GM19025 (cell line): ENCODE results near the gene PLXNB1.
"Not testable (repeated sequence)": the region's sequence is repeated elsewhere in the genome, so short reads cannot be mapped to it uniquely, and the experiment has no call there.

Experiments used
- ATAC-seq: cut with Tn5 transposase; IDR thresholded peaks from one replicate; pipeline ENCODE4 v1.9.1; 2021; ENCODE audit warnings: mild to moderate bottlenecking, low read depth, moderate library complexity; ENCODE audit not compliant: unreplicated experiment

The PLXNB1 gene

DNA sequence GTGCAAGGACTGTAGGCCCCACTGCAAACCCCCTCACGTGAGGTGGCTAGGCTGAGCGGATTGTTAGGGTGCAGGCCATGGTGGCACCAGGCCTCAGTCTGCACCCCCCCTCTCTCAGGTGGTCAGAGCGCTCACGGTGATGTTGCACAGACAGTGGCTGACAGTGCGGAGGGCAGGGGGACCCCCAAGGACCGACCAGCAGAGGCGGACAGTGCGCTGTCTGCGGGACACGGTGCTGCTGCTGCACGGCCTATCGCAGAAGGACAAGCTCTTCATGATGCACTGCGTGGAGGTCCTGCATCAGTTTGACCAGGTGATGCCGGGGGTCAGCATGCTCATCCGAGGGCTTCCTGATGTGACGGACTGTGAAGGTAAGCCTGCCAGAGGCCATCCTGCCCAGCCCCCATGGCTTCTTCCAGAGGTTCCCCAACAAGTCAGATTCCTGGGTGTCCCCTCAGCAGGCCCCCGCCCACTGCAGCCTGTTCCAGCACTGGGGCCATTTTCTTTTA lies 34.9 kb upstream of the PLXNB1 start:
- no peak for ATAC-seq

DNA sequence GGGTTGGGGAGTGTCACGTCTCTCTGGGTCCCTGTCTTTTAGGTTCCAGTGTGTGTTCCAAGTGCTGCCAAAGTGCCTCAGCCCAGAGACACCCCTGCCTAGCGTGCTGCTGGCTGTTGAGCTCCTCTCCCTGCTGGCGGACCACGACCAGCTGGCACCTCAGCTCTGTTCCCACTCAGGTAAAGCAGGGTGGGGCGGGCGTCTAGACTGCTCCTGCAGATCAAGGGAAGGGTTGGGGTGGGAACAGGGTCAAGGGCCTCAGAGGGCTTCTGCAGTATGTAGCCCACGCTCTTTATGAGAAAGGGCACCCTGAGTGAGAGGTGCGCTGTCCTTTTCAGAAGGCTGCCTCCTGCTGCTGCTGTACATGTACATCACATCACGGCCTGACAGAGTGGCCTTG lies 33.8 kb upstream of the PLXNB1 start:
- no peak for ATAC-seq

DNA sequence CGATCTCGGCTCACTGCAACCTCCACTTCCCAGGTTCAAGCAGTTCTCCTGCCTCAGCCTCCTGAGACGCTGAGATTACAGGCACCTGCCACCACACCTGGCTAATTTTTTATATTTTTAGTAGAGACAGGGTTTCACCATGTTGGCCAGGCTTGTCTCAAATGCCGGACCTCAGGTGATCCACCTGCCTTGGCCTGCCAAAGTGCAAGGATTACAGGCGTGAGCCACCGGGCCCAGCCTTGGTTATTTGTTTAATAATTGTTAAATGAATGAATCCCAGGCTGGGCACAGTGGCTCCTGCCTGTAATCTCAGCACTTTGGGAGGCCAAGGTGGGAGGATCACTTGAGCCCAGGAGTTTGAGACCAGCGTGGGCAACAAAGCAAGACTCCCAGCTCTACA lies 31.9 kb upstream of the PLXNB1 start:
- not testable (repeated sequence) for ATAC-seq

DNA sequence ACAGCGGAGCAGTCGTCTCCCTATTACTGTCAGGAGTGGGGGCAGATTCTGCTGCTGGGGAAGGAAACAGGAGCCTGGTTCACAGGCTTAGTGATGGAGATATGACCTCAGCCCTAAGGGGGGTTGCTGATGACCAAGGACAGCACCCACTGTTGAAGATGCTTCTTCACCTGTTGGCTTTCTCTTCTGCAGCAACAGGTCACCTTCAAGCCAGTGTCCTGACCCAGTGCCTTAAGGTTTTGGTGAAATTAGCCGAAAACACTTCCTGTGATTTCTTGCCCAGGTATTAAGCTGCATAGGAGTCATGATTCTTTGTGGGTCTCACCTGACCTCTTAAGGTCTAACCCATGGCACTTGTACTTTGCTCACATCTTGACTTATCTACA lies 30.6 kb upstream of the PLXNB1 start:
- ATAC-seq, result no peak

DNA sequence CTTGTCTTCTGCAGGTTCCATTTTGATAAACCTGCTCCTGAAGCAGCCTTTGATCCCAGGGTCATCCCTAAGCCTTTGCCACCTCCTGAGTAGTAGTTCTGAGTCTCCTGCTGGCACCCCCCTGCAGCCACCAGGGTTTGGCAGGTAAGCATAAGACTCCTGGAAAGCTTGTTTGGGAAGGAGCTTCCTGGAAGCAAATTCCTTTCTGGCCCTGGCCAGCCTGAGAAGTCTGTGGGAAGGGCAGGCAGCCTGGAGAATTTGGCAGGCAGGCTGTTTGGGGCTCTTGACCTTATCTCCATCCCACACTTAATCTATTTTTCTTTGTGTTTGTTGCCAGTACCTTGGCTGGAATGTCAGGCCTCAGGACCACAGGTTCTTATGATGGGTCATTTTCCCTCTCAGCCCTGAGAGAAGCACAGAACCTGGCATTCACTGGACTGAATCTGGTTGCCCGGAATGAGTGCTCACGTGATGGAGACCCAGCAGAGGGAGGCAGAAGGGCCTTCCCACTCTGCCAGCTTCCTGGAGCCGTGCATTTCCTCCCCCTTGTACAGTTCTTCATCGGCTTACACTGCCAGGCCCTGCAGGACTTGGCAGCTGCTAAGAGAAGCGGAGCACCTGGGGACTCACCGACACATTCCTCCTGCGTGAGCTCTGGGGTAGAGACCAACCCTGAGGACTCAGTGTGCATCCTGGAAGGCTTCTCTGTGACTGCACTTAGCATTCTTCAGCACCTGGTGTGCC lies 30.1 kb upstream of the PLXNB1 start:
- no peak for ATAC-seq

DNA sequence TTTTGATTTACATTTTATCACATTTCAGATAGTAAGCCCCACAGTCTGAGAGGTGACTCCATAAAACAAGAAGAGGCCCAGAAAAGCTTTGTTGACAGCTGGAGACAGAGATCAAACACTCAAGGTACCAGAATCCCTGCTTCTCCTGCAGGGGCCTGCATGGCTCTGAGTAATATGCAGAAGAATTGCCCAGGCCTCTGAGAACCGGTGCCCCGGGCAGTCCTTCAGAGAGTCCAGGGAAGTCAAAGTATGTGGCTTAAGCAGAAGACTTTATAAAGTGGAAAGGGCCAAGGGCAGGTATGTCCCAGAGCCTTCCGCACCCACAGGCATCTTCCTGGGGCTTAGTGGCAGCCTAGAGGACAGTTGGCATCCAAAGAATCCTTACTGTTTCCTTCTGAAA lies 29.4 kb upstream of the PLXNB1 start:
- ATAC-seq, result no peak

DNA sequence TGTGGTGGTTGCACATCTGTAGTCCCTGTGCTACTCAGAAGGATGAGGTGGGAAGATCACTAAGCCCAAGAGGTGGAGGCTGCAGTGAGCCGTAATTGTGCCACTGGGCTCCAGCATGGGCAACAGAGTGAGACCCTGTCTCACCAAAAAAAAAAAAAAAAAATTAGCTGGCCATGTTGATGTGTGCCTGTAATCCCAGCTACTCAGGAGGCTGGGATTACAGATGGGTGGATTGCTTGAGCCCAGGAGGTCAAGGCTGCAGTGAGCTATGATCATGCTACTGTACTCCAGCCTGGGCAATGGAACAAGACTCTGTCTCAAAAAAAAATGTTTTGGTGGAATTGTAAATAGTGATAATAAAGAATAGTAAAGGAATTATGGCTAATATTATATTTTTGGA lies 26.6 kb upstream of the PLXNB1 start:
- ATAC-seq, result no peak

DNA sequence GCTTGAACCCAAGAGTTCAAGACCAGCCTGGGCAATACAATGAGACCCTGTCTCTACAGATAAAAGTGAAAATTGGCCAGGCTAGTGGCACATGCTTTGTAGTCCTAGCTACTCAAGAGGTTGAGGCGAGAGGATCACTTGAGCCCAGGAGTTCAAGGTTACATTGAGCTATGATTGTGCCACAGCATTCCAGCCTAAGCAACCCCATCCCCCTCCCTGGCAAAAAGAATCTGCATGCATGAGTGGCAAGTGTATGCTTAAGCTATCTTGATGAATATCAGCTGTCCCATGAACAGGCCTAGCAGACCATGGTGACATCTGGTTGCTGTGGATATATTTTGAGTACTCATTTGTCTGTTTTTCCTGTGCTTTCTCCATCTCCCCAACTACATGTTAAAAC lies 21.4 kb upstream of the PLXNB1 start:
- ATAC-seq, result no peak

DNA sequence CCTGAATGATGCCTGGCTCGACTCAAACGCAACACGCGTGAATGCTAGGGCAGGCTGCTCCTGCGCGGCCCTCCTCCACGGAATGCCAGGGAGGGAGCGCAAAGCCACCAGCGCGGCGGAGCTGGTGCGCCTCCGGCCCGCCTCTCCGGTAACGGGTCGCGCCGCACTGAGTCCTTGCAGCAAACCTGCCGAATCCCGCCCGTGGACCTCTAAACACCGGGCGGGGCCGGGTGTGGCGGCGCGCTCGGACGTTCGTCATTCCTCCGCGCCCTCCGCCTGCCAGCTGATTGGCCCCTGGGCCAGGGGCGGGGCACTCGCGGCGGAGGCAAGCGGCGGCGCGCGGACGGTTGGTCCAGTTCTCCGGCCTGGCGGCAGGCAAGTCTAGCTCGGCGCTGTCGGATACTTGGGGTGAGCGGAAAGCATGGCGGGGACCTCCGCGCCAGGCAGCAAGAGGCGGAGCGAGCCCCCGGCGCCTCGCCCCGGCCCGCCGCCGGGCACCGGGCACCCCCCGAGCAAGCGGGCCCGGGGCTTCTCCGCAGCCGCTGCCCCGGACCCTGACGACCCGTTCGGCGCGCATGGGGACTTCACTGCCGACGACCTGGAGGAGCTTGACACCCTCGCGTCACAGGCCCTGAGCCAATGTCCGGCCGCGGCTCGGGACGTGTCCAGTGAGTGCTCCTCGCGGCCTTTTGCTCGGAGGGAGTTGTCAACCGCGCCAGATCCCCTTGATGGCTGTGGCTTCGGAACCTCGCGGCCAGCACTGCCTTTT lies 16.7 kb upstream of the PLXNB1 start, which contains the start of gene ATRIP:
ATRIP (plus strand) TSS at position 313 of the 769 bp plus-strand sequence; CDS start at position 422, 109 bp downstream.
- peak; percentile 88 for ATAC-seq

DNA sequence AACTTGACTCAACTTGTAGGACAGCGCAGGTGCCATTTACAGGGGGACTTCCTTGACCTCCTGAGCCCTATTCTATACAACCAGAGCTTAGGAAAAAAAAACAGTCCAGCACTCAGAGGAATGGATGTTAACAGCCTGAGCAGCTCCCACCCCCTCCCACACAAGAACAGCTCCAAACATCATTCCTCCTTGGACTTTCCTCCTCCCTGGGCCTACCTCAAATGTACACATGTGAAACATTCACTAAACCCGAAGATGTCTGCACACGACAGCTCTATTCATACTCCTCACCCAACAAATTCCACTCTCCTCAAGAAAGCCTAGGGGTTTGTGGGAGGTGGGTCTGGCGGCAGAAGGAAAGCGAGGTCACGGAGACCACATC lies 16.1 kb upstream of the PLXNB1 start:
- ATAC-seq, result no peak

DNA sequence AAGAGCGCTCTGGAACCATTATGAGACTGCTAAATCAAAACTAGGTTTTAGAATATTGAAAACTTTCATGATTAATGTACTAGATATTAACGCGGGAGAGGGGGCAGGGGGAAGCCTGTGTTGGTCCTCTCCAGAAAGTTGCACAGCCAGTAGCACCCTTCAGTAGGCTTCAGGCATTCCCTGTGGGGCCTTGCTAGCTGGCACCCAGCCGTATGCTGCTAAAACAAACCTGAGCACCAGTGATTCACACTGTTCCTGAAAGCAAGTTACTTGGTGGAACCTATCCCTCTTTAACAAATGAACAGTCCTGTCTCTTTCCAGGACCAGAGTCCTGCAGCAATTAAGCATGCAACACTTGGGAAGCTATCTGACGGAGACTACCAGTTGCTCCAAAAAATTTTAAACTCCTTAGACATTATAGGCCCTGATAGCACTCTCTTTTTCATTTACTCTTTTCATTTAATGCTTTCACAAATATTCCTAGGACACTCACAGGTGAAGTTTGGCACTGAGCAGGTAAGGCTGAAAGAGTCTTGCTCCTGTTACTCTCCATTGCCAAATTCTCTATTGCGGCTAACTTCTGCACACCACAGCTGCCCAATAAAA lies 15.5 kb upstream of the PLXNB1 start:
- no peak for ATAC-seq

DNA sequence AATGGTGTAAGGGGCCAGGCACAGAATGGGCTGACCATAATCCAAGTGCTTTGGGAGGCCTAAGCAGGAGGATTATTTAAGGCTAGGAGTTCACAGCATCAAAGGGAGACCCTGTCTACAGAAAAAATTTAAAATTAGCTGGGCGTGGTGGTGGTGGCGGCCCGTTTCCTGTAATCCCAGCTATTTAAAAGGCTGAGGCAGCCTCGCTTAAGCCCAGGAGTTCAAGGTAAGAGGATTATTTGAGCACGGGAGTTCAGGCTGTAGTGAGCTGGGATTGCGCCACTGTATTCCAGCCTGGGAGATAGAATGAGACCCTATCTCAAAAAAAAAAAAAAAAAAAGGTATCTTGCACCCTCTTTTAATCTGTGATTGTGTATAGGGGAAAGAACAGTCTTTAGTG lies 12.1 kb upstream of the PLXNB1 start:
- ATAC-seq, result no peak

DNA sequence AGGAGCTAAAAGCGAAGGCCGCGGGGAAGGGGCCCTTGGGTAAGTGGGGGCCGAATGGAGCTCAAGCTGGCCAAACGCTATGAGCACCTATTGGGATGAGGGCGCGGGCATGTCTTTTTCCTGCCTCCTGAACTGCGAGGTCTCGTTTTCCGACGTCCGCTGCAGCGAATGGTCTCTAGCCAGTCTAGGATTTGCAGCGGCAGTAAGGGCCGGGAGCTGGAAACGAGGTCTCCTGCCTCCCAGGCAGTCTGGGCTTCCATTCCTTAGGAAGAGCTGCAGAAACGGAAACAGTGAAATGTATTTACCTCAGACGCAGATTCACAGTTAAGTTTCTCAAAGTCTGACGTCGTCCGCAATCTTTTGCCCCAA lies 10.7 kb upstream of the PLXNB1 start:
- ATAC-seq, result no peak

DNA sequence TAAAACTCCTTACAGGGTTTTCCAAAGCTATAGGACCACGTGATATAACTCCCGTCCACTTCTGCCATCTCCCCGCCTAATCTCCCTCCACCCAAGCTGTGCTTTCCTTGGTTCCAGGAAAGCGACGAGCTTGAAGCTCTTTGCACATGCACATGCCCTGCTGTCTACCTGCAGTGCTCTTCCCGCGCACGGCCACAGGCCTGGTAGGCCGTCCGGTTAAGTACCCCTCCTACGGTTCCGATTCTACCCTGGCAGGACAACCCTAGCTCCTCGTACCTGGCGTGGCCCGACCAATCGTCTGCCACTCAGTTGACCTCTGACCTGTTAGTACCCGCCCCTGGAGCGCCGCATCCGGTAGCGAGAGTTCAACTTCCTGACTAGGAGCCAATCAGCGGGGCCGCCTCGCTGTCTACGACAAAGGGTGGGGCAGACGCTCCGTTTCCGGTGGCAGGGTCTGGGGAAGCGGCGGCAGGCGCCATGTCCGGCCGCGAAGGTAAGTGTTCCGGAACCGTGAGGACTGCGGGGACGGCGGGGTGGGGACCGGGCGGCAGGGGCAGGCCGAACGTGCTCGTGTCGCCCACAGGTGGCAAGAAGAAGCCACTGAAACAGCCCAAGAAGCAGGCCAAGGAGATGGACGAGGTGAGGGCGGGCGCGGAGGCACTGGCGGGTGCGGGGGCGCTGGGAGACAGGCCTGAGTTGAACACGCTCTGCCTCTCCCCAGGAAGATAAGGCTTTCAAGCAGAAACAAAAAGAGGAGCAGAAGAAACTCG lies 10.1 kb upstream of the PLXNB1 start, which contains the start of the genes CCDC51 and TMA7:
CCDC51 (minus strand) TSS at position 300 of the 770 bp plus-strand sequence. CDS start 4,991 bp downstream, outside the sequence.
TMA7 (plus strand) TSS at position 438 of the 770 bp plus-strand sequence; CDS start at position 478, 40 bp downstream.
- peak; percentile 95 for ATAC-seq

DNA sequence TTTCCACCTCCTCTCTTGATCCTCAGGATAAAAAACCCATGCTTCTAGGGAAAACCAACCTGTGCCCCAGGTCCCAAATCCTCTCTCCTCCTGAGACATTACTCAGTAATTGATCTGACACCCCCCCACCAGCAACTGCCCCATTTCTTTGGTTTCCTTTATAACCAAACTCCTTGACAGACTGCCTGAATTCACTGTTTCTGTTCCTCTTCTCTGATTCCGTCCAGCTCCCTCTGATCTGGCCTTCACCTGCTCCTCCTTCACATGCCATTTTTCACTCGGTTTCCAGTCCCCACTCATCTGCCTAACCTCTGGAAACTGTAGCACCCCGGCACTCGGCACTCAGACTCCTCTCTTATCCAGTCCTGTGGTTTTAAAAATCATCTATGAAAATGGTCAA lies 7.9 kb upstream of the PLXNB1 start:
- no peak for ATAC-seq

DNA sequence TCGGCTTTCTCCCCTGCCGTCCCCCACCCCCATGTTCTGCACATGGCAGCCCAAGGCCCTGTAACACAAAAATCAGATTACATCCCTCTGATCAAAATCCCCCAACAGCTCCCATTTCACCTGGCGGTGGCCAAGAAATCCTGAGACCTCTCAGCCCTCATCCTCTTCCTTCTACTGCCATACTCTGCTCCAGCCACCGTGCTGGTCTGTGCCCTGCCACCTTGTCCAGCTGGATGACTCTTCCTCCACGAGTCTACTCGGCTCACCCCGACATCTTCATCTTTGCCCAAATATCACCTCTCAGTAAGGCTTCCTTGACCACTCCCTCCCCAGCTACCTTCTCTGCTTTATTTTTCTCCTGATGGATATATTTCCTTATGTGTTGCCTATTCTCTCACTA lies 7.0 kb upstream of the PLXNB1 start:
- ATAC-seq, result no peak

DNA sequence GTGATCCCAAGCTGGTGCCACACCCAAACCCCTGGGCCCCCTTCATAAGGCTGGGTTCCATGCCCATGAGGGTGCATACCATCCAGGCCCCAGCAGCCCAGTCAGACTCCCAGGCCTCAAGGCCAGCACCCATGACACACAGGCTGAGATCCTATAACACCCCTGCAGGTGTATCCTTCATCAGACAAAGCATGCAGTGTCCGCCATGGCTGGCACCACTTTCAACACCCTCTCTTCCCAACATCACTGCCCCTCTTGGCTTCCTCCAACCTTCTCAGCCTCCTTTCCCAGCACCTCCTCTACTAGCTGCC lies 6.5 kb upstream of the PLXNB1 start:
- no peak for ATAC-seq

DNA sequence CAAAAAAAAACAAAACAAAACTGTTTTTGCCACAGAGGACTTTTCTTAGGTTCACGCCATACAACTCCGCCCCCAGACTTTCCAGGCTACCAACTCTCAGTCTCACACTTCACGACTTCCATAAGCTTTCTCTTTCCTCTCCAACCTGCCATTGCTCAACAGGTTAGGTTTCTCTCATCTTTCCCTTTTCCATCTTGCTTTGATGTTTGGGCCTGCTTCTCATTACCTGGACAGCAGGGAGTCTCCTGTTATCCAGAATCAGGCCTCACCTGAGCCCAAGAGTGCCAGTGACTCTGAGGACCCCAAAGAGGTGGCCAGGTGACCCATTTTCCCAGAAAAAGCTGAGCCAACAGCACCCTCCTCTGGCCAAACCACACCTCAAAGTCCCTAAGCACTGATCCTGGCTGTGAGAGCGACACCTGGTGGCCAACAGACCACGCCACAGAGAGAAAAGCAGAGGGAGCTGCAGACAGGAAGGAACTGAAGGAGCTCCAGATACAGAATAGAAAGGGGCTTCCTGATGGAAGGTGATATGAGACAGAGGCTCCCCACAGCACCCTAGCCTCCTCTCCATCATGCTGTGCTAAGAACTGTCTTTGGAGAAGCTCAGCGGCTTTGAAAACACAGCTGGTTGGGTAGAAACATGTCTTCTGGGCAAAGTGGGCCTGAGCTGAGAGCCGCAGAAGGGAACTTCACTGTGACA lies 6.0 kb upstream of the PLXNB1 start:
- ATAC-seq, result no peak

DNA sequence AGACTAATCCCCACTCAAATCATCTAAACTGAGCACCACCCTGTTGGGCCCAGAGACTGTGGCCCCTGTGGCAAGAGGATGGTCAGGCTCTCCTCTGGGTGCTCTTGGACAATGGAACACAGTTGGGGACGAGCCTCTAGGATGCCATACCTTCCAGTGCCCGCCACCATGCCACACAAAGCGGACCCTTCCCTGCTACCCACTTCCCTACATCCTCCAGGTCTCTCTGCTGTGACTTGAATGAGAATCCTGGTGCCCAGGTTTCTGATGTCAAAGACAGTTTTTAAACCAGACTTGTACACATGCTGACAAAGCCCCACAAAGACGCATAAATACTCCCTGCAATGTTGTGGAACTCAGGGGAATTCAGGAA lies 5.3 kb upstream of the PLXNB1 start:
- no peak for ATAC-seq

DNA sequence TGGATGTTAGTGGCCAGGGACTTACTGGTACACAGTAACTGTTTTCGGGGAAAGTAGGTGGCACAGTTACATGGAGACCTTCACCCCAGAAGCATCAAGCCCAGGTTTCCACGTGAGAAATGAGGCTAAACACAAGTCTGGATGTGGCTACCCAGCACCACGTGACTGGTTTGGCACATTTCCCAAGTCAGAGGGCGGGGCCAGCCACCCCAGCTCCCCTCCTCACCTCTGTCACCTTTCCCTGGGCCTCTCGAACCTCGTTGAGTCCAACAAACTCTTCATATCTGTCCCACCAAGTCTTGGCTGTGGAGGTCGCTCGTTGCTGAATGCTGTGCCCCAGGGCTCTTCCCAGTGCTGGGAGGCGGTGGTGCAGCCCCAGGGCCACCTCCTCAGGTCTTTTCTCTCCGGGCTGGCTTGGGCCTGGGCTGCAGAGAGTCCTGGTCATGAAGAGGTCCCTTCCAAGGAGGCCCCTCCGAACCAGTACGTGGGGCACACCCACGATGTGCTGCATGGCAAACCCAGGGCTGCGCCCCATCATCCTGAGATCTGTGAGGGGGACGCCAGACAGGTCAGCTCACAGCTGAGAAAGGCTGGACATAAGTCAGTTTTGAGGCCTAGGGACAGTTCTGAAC lies 4.8 kb upstream of the PLXNB1 start:
- ATAC-seq, result no peak
